NOMO-1 (cell line): ENCODE results near the gene CD9.
A peak's percentile ranks its signal among the peaks of the same experiment; 100 is the strongest.
"Not testable (repeated sequence)": the region's sequence is repeated elsewhere in the genome, so short reads cannot be mapped to it uniquely, and the experiment has no call there.

ENCODE experiments used
- DNase-seq, 2 experiments: peaks; one replicate each; lab custom pipeline; 2025; ENCODE audit not compliant: unreplicated experiment in 2 of 2; lab: John Stamatoyannopoulos, UW

Gene CD9, protein sequence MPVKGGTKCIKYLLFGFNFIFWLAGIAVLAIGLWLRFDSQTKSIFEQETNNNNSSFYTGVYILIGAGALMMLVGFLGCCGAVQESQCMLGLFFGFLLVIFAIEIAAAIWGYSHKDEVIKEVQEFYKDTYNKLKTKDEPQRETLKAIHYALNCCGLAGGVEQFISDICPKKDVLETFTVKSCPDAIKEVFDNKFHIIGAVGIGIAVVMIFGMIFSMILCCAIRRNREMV

GRCh38 chr12:6200256-6201212, at the start of gene CD9:
Gene CD9, plus strand, starts transcription at chr12:6200400. Its CDS starts 100 bp downstream, at chr12:6200500.
- peak in 1 of 2 experiments; percentile 5 for DNase-seq

- no peak for DNase-seq
Measured at GRCh38 chr12:6154730-6155459, 45.3 kb upstream of the CD9 start.

GRCh38 chr12:6157482-6157881, 42.7 kb upstream of the CD9 start:
- DNase-seq, result no peak

GRCh38 chr12:6158255-6158654, 41.9 kb upstream of the CD9 start:
- DNase-seq, result no peak

DNA sequence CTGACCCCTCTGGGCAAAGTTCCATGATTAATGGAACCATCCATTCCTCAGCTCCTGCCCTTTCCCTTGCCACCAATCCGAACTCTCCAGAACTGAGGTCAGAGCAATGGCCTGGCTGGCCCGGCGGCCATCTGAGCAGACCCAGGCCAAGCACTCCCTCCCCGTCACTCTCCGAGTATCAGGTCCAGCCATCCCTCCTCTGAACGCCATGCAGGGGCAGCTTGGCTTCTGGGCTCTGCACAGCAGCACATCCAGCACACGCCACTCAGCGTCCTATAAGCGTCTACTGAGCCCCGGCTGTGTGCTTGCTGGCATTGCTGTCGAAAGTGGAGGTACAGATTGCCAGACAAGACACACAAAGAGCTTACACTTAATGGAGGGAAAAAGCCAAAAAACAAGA, 41.5 kb upstream of the CD9 start:
- no peak for DNase-seq

DNA sequence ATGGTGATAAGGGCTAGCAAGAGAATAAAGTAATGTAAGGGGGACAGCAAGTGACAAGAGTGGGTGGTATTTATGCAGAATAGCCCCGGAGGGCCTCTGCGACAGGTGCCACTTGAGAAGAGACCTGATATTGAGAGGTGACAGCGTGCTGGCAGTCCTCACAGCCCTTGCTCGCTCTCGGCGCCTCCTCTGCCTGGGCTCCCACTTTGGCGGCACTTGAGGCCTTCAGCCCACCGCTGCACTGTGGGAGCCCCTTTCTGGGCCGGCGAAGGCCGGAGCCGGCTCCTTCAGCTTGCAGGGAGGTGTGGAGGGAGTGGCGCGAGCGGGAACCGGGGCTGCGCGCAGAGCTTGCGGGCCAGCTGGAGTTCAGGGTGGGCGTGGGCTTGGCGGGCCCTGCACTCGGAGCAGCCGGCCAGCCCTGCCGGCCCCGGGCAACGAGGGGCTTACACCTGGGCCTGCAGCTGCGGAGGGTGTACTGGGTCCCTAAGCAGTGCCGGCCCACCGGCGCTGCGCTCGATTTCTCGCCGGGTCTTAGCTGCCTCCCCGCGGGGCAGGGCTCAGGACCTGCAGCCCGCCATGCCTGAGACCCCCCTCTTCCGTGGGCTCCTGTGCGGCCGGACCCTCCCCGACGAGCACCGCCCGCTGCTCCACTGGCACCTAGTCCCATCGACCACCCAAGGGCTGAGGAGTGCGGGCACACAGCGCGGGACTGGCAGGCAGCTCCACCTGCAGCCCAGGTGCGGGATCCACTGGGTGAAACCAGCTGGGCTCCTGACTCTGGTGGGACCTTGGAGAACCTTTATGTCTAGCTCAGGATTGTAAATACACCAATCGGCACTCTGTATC, 40.8 kb upstream of the CD9 start:
- DNase-seq, result not testable (repeated sequence)

GRCh38 chr12:6160049-6160649, 40.1 kb upstream of the CD9 start:
- DNase-seq, result not testable (repeated sequence)

GRCh38 chr12:6161124-6161882, 38.9 kb upstream of the CD9 start:
- DNase-seq, result no peak

- no peak for DNase-seq
Measured at GRCh38 chr12:6163416-6164060, 36.7 kb upstream of the CD9 start.

DNA sequence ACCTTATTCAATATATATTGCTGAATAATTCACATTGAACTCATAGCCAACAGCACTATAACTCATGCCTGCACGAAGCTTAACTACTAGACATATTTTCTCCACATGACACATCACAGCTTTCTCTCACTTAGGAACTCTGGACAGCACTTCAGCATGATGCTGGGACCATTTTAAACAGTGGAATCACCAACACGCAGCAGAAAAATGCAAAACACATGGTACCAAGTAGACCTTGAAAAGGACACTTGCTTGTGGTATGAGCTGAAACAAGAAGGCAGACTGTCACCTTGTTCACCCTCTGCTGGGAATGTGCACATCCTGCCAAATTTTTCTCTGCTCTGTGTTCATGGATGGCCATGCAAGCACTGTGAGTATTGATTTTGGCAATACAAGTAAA, 34.8 kb upstream of the CD9 start:
- no peak for DNase-seq

DNA sequence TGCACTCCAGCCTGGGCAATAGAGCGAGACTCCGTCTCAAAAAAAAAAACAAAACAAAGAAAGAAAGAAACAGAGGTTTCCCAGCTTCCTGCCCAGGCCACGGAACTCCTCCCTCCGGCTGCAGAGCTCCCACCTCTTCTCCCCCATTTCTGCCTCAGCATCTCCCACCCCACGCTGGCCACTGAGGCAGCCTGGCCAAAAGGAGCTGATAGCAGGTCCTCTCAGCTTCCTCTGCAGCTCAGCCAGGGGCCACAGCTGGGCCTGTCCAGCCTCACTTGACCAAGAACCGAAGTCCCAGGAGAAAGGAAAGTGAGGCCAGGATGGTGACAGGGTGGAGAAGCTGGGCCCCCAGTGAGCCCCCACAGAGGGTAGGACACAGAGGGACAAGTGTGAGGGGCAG, 33.4 kb upstream of the CD9 start:
- DNase-seq, result no peak

GRCh38 chr12:6167327-6168280, 32.6 kb upstream of the CD9 start:
- DNase-seq, result peak; percentile 78 to 96

- no peak for DNase-seq
Measured at GRCh38 chr12:6171409-6172015, 28.7 kb upstream of the CD9 start.

DNA sequence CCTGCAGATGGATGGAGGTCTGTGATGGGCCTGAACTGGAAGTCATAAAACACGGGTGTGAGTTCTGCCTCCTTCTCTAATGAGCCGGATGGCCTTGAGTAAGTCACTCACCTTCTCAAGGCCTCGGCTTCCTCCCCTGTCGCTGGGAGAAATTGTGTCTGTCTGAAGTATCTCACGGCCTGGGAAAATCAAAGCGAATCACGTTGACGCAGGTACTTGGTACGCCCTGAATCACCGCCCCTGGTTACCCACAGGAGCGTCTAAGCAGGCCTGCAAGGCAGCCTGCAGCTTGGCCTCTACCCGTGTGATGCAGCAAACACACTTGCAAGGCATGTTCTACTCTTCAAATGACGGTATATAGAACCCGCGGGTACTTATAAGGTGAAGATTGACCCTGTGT, 28.1 kb upstream of the CD9 start:
- DNase-seq, result no peak

- no peak for DNase-seq
Measured at GRCh38 chr12:6172862-6173261, 27.3 kb upstream of the CD9 start.

- no peak for DNase-seq
Measured at GRCh38 chr12:6177642-6178358, 22.4 kb upstream of the CD9 start.
